HG03521 (cell line): ENCODE measurements around the gene FAU.
A peak's percentile ranks its signal among the peaks of the same experiment; 100 is the strongest.
"Not testable (repeated sequence)": the region's sequence is repeated elsewhere in the genome, so short reads cannot be mapped to it uniquely, and the experiment has no call there.

ENCODE experiments used
- ATAC-seq: cut with Tn5 transposase; IDR thresholded peaks from one replicate; pipeline ENCODE4 v1.9.1; 2021; ENCODE audit warnings: mild to moderate bottlenecking, moderate library complexity; ENCODE audit not compliant: unreplicated experiment

FAU gene

DNA sequence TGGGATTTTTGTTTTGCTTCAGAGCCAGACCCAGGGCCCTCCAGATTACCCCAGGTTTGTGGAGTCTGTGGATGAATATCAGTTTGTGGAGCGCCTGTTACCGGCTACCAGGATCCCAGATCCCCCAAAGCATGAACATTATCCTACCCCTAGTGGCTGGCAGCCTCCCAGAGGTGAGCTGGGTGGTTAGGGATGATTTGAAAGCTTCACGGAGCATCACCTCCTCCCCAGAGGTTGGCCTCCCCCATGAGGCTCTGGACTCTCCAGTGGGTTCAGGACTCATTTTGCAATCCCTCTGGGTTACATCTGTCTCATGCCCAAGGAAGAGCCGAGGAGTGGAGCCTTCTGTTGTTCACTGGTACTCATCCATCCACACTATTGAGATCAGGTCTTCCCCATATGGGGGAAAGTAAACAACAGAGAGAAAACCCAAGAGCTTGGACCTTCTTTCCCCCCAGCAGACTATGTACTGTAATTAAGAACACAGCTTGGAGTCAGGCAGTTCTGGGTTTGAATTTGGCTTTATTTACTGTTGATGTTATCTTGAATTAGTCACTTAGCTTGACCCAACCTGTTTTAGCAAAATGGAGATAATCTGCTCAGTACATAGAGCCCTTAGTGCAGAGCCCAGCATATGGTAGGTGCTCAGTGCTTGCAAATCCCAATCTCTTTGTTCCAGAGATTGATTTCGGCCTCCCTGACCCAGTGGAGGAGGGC, 2.7 kb upstream of the FAU start:
- ATAC-seq: no peak

DNA sequence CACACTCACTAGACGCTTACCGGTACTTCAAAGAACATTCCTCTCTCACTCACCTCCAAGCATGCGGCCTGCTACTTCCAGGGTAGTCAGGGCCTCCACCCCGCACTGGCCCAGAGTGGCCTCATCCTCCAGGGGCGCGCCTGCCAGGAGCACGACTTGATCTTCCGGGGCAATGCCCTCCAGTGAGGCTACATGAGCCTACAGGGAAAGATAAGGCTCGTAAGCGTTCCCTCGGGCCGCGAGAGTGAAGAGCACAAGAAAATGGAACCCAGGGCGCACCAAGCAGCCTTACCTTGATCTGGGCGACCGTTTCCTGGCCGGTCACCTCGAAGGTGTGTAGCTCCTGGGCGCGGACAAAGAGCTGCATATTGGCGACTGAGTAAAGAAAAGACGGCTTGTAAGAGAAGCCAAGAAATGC, 478 bp downstream of the FAU start:
- no peak for ATAC-seq

DNA sequence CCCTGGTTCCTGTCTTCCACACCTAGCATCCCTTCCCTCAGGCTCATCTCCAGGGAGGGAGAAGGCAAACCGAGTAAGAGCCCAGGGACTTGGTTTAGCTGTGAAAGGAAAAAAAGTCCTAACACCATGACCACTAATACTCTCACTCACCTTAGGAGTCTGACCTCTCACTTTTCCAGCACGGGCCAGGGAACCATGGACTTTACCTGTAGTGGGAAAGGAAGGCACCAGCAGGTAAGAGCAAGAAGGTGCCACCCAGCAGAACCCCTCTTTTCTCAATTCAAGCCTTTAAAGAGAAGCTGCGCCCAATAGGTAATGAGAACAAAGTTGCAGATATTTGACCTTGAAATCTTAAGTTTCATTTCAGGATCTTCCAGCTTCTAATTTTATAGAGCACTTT, 1.1 kb downstream of the FAU start:
- ATAC-seq: no peak

DNA sequence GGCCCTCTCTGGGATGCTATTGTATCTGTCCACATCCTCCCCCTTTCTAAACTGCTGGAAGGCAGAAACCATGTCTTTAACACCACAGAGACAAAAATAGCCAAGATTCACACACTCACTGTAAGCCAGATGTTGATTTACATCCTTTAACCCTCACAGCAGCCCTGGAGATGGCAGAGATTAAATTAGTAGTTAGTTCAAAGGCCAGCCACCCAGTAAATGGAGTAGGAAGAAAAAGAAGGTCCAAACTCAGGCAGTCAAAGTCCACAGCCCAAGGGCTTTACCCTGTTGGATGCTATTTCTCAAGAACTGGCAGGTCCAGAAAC, 2.3 kb downstream of the FAU start:
- no peak for ATAC-seq

DNA sequence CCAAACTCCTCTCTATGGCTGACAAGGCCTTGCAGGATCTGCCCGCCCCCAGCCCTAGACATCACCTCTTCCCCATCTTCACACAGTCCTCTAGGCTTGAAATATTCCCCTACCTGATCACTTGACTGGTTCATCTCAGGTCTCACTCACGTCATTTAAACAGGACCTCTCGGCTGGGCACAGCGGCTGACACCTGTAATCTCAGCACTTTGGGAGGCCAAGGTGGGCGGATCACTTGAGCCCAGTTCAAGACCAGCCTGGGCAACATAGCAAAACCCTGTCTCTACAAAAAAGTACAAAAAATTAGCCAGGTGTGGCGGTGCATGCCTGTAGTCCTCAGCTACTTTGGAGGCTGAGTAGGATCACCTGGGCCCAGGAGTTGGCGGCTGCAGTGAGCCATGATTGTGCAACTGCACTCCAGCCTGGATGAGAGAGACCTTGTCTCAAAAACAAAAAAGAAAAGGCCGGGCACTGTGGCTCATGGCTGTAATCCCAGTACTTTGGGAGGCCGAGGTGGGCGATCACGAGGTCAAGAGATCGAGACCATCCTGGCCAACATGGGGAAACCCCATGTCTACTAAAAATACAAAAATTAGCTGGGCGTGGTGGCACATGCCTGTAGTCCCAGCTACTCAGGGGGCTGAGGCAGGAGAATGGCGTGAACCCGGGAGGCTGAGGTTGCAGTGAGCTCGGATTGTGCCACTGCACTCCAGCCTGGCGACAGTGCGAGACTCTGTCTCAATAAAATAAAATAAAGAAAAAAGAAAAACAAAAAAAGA, 2.9 kb downstream of the FAU start:
- not testable (repeated sequence) for ATAC-seq

DNA sequence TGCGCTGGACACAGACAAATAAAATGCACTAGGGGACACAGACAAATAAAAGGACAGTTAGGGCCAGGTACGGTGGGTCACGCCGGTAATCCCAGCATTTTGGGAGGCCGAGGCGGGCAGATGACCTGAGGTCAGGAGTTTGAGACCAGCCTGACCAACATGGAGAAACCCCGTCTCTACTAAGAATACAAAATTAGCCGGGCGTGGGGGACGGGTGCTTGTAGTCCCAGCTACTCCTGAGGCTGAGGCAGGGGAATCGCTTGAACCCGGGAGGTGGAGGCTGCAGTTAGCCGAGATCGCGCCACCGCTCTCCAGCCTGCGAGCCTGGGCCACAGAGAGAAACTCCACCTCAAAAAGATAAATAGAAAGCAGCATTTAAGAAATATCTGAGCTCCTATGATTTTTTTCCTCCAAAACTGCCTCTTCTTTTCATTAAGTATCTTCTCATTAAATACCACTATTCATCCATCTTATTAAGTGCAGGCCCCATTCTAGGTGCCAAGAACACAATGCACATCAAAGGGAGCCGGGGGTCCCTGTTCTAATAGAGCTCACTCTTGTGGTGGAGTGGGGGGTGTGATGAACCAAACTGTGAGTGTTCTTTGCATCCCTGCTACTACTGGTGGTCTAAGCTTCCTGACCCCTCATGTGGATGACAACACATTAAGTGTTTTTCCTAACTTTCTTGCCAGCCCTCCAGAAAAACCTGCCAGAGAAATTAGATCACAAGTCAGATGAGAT, 3.7 kb downstream of the FAU start:
- no peak for ATAC-seq

DNA sequence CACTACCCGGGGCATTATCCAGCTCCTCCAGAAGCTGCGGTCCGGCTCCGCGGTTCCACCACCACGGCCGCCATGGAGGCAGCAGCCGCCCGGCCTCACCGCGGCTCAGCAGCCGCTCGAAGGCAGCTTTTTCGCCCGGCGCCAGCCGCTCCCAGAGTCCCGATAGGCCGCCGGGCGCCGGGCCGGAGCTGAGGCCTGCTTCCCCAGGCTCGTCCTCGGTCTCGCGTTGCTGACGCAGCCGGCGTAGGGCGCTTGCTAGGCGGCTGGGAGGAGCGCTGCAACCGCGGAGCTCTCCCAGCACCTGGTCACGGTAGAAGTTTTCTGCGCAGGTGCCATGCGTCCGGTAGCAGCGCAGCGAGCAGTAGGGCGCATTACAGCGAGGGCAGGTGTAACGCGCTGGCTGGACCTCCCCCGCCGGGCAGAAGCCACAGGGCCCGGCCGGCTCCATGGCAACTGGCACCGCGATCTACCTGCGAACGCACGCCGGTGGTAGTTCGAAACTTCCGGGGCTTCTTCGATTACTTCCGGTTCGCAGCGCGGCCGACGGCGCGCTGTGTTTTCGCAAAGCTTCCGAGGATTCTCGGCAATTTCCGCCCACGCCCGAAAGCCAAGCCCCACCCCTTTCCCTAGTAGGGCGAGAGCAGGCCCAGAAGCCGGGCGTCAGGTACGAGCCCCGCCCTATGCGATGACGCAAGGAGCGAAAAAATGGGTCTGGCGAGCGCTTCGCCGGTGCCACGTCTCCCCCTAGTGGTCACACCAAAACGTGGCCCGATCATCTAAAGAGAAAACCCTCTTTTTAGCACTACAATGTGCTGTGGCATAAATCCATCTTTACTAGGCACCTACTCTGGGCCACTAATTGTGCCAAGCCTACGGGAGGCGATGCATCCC, 4.5 kb downstream of the FAU start, which contains the start of gene ZNHIT2:
Gene ZNHIT2, minus strand, starts transcription at position 496 of the 891 bp plus-strand sequence. Its CDS starts 48 bp downstream, at position 448.
- peak; percentile 57 for ATAC-seq

DNA sequence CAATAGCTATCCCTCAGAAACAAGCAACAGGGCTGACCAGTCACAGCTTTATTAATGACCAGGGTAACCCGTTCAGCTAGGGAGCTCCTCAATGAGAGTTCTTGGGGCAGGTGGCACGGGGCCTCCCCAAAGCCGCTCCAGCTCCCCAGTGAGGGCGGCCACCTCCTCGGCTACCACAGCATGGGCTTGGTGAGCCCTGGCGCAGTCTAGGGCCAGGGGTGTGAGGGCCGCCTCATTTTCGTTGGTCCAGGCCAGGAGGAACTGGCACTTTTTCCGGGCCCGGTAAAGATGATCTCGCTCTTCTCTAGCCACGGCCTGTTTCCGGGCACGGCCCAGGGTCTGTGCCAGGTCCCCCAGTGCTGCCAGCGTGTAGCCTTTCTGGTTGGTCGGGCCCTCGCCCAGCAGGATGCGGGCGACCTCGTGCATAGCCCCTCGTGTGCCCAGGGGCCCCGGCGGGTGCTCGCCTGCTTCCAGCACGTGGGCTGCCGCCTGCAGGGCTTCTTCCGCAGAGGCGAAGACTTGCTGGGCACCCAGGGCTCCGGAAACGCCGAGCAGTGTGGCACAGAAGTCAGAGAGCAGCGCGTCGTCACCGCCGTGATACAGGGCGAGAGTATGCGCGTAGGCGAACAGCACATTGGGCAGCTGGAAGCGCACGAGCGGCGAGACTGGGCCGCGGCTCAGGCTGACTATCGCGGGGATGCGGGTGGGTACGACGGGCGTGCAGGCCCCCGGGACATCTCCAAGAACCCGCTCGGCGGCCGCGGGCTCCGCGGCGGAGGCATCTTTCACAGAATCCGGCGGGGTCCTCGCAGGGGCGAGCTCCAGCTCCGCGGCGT, 5.3 kb downstream of the FAU start:
- no peak for ATAC-seq

DNA sequence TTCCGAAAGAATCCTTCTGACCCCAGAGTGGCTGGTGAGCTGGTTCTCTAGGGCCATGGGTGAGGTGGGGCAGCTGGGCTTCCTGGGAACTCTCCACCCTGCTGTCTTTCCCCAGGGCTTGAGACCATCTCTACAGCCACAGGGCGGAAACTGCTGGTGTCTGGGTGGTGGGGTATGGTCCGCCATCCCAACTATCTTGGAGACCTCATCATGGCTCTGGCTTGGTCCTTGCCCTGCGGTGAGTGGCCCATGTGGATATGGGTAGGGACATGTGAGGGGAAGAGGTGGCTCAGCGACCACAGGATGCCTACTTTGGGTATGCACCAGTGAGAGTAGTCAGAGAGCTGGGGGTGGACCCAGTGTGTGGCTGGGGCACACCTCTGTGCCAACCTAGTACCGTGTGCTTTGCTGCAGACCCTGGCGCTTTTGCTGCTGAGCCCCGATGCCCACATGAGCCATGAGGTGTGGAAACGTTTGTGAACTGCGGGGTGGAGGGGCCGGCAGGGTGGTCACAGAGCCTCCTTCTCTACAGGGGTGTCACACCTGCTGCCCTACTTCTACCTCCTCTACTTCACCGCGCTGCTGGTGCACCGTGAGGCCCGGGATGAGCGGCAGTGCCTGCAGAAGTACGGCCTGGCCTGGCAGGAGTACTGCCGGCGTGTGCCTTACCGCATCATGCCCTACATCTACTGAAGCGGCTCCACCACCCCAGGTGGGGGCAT, 6.4 kb downstream of the FAU start:
- no peak for ATAC-seq

DNA sequence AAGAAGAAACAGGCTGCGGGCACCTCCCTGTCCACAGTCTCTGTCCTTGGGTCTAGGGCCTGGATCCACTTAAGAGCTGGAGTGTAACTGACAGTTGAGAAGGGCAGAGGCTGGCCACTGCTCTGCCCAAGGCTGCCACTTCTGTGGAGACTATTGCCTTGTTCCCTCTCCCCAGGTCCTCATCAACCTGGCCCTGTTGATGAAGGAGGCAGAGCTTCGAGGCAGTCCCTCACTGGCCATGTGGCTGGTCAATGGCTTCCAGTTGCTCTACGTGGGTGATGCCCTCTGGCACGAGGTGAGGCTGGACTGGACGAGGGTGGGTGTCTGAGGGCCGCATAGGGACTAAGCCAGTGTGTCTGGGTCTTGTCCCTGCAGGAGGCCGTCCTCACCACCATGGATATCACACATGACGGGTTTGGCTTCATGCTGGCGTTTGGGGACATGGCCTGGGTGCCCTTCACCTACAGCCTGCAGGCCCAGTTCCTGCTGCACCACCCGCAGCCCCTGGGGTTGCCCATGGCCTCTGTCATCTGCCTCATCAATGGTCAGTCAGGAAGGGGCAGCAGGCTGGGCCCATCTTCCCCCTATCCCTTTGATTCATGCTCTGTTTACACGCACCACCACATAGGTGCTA, 7.3 kb downstream of the FAU start:
- no peak for ATAC-seq

DNA sequence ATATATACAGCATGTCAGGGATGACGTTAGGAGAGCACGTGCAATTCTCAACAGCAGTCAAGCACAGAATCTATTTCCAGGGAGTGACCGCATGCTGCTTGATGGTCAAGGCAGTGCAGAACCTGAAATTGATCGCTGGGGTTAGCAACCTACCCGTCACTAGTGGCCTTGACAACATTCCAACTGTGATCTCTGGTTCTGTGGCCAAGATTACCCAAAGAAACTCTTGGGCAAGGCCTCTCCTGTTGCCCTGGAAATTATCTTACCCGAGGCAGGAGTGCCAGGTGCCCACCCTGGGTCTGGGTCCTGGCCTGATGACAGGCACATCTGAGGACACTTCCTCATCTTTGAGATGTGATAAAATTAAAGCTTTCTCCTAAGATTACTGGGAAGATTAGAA, 8.1 kb downstream of the FAU start:
- ATAC-seq: no peak

DNA sequence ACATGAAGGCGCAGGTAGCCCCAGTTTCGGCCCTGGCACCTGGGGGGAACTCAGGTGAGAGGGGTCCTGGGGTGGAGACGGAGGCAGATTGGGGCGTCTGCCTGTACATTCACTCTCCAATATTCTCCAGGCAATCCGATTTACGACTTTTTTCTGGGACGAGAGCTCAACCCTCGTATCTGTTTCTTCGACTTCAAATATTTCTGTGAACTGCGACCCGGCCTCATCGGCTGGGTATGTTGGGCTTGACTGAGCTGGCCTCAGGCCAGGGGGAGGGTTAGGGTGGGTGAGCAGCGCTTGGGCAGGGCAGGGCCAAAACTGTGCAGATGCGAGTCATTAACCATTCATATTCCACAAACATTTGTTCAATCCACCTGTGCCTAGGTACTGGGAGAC, 8.6 kb downstream of the FAU start:
- ATAC-seq: no peak

DNA sequence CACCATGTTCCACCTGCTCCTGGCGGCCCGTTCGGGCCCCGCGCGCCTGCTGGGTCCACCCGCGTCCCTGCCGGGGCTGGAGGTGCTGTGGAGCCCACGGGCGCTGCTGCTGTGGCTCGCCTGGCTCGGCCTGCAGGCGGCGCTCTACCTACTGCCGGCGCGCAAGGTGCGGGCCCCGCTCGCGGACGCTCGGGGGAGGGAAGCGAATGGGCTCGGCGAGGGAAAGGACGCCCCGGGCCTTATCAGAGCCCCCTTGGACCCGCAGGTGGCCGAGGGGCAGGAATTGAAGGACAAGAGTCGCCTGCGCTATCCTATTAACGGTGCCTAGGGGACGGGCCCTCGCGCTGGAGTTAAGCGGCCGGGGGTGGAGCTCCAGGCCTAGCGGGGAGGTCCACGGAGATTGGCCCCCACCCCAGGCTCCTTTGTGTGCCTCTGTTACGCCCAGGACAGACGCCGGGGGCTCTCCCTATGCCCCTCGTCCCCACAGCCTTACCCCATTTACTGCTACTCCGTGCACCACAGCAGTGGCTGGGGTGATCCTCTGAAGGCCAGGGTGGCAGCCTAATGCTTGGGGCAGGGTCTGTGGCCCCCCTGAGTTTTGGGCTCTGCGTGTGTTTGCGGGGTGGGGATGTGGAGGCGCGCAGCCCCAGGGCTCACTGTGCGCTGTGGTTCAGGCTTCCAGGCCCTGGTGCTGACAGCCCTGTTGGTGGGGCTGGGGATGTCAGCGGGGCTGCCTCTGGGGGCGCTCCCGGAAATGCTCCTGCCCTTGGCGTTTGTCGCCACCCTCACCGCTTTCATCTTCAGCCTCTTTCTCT, 9.2 kb downstream of the FAU start:
- ATAC-seq: no peak

DNA sequence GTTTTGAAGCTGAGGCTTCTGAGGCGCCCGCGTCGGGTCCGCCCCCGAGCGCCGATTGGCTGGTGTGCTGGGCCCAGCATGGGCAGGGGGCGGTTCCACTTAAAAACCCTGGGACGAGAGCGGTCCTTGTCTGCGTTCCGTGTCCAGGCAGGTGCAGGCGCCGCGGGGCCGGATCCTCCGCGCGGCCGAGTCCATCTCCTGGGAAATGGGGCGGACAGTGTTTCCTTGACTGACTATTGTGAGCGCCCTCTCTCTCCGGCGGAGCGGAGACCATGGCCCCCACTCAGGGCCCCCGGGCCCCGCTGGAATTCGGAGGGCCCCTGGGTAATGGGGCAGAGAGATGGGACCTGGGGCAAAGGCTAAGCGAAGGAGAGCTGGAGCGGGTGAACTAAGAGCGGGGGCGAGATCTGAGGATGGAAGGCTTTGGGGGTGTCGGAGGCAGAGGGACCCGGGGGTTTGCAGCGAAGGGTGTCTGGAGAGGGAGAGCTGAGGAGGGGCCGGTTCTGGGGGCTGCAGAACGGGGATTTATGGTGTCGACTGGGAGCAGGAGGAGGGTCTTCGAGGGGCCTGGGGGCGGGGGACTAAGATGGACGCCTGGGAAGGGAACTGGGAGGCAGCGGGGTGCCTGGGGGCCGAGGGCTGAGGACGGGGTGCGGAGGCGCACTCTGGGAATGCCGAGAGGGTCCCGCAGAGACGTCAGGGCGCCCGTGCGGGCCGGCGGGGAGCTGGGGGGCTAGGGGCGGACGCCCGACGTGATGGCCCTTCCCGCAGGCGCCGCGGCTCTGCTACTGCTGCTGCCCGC, 10.0 kb downstream of the FAU start, which contains the start of gene TM7SF2:
Gene TM7SF2, plus strand, starts transcription at position 129 of the 802 bp plus-strand sequence. Its CDS starts 144 bp downstream, at position 273.
- ATAC-seq: peak; percentile 62

DNA sequence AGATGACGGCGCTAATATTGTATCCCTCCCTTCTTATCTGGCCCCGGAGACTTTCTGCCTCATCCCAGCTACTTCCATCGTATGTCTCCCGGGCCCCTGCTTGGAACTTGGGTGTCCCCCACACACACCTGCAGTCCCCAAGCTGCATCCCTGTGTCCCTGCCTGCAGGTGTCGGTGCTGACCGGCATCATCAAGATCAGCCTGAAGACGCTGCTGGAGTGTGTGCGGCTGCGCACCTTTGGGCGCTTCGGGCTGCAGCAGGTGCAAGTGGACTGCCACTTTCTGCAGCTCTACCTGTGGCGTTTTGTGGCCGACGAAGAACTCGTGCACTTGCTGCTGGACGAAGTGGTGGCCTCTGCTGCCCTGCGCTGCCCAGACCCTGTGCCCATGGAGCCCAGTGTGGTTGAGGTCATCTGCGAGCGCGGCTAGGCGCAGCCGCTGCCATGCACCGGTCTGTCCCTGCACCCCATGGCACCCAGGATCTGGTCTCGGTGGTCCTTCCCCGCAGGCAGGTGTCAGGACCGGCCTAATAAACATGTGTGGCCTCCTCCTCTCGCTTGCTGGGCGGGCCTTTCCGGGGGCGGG, 10.7 kb downstream of the FAU start:
- ATAC-seq: no peak

DNA sequence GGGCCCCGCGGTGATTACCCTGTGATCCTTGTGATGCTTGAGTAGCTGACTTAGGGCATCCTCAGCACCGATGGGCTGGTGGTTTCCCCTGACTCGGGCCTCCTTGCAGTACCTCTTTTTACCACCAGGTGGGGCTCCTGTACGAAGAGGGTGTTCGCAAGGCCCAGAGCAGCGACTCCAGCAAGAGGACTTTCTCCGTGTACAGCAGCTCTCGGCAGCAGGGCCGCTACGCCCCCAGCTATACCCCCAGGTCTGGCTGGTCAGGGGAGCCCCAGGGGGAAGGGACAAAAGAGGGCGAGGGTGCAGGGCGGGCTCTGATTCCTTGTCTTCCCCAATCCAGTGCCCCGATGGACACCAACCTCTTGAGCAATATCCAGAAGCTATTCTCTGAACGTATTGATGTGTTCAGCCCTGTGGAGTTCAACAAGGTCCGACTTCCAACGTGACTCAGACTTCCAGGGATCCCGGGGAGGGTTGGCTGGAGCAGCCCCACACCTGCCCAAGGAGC, 11.5 kb downstream of the FAU start:
- ATAC-seq: no peak
